SK-N-SH treated with all-trans-retinoic acid at 6 μM for 48 hours (cell line): ENCODE results near the gene DIAPH3.

Source experiments
- ESRRG ChIP-seq: fragments of 250-450 bp; sonication (Bioruptor Pico); IDR thresholded peaks from 2 replicates; pipeline ENCODE4 v1.6.1; 2021; ENCODE audit warnings: mild to moderate bottlenecking
- GLIS3 ChIP-seq: fragments of 250-450 bp; sonication (Bioruptor Pico); IDR thresholded peaks from 2 replicates; pipeline ENCODE4 v1.5.0; 2020; ENCODE audit warnings: mild to moderate bottlenecking, moderate library complexity
- RARB ChIP-seq: fragments of 250-450 bp; sonication (Bioruptor Pico); IDR thresholded peaks from 2 replicates; pipeline ENCODE4 v1.8.0; 2021; ENCODE audit warnings: mild to moderate bottlenecking, moderate library complexity
- TCF4 ChIP-seq: fragments of 250-450 bp; sonication (Bioruptor Pico); IDR thresholded peaks from 2 replicates; pipeline ENCODE4 v1.8.0; 2021; ENCODE audit warnings: mild to moderate bottlenecking, moderate library complexity, borderline replicate concordance
- TOX ChIP-seq: fragments of 250-450 bp; sonication (Bioruptor Pico); IDR thresholded peaks from 2 replicates; pipeline ENCODE4 v1.8.0; 2021; ENCODE audit warnings: mild to moderate bottlenecking, moderate library complexity, borderline replicate concordance
- ZFP3 ChIP-seq: fragments of 250-450 bp; sonication (Bioruptor Pico); IDR thresholded peaks from 2 replicates; pipeline ENCODE4 v1.5.0; 2020; ENCODE audit warnings: mild to moderate bottlenecking, moderate library complexity
- ZNF70 ChIP-seq: fragments of 450-650 bp; formaldehyde crosslinking; IDR thresholded peaks from 2 replicates; pipeline ENCODE4 v1.5.0; 2020; ENCODE audit warnings: mild to moderate bottlenecking, moderate library complexity
- TF ChIP-seq, protein P1 (sequence below): fragments of 250-450 bp; sonication (Bioruptor Pico); IDR thresholded peaks from 2 replicates; pipeline ENCODE4 v1.5.1; 2020; ENCODE audit warnings: low read depth, mild to moderate bottlenecking, moderate library complexity
- TF ChIP-seq, protein P2 (sequence below): fragments of 250-450 bp; sonication (Bioruptor Pico); IDR thresholded peaks from 2 replicates; pipeline ENCODE4 v1.5.0; 2020; ENCODE audit warnings: mild to moderate bottlenecking, moderate library complexity
- TF ChIP-seq, protein P3 (sequence below): fragments of 250-450 bp; sonication (Bioruptor Pico); IDR thresholded peaks from 2 replicates; pipeline ENCODE4 v1.8.0; 2020; ENCODE audit warnings: mild to moderate bottlenecking, moderate library complexity, borderline replicate concordance

GRCh38 chr13:60134376-60134775 lies 29.4 kb downstream of the DIAPH3 start:
- TF ChIP-seq, protein P1, sequence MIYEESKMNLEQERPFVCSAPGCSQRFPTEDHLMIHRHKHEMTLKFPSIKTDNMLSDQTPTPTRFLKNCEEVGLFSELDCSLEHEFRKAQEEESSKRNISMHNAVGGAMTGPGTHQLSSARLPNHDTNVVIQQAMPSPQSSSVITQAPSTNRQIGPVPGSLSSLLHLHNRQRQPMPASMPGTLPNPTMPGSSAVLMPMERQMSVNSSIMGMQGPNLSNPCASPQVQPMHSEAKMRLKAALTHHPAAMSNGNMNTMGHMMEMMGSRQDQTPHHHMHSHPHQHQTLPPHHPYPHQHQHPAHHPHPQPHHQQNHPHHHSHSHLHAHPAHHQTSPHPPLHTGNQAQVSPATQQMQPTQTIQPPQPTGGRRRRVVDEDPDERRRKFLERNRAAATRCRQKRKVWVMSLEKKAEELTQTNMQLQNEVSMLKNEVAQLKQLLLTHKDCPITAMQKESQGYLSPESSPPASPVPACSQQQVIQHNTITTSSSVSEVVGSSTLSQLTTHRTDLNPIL (CRISPR knock-in tag) = no peak
- TF ChIP-seq RARB (no peak), ZFP3 (no peak), TOX (no peak), ESRRG (no peak), TCF4 (CRISPR knock-in tag) (no peak), GLIS3 (CRISPR knock-in tag) (no peak), ZNF70 (CRISPR knock-in tag) (no peak)
- TF ChIP-seq, protein P2, sequence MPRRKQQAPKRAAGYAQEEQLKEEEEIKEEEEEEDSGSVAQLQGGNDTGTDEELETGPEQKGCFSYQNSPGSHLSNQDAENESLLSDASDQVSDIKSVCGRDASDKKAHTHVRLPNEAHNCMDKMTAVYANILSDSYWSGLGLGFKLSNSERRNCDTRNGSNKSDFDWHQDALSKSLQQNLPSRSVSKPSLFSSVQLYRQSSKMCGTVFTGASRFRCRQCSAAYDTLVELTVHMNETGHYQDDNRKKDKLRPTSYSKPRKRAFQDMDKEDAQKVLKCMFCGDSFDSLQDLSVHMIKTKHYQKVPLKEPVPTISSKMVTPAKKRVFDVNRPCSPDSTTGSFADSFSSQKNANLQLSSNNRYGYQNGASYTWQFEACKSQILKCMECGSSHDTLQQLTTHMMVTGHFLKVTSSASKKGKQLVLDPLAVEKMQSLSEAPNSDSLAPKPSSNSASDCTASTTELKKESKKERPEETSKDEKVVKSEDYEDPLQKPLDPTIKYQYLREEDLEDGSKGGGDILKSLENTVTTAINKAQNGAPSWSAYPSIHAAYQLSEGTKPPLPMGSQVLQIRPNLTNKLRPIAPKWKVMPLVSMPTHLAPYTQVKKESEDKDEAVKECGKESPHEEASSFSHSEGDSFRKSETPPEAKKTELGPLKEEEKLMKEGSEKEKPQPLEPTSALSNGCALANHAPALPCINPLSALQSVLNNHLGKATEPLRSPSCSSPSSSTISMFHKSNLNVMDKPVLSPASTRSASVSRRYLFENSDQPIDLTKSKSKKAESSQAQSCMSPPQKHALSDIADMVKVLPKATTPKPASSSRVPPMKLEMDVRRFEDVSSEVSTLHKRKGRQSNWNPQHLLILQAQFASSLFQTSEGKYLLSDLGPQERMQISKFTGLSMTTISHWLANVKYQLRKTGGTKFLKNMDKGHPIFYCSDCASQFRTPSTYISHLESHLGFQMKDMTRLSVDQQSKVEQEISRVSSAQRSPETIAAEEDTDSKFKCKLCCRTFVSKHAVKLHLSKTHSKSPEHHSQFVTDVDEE = no peak
- TF ChIP-seq, protein P3, sequence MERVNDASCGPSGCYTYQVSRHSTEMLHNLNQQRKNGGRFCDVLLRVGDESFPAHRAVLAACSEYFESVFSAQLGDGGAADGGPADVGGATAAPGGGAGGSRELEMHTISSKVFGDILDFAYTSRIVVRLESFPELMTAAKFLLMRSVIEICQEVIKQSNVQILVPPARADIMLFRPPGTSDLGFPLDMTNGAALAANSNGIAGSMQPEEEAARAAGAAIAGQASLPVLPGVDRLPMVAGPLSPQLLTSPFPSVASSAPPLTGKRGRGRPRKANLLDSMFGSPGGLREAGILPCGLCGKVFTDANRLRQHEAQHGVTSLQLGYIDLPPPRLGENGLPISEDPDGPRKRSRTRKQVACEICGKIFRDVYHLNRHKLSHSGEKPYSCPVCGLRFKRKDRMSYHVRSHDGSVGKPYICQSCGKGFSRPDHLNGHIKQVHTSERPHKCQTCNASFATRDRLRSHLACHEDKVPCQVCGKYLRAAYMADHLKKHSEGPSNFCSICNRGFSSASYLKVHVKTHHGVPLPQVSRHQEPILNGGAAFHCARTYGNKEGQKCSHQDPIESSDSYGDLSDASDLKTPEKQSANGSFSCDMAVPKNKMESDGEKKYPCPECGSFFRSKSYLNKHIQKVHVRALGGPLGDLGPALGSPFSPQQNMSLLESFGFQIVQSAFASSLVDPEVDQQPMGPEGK = no peak
